ENCODE data around the gene ACSBG1. TPM values are rescaled to one million over a fixed set of nuclear protein-coding genes. Genes with fewer than 3 reads are reported as not detected.

Gene ACSBG1
- total and polyA plus RNA-seq, 2 of the 8 experiments (the other 6 are each of a cell fraction or from before 2014, with no cell fraction given), result 5.4 to 7.1 TPM

GRCh38 chr15:78256044-78256437, 21.7 kb upstream of the ACSBG1 start:
- CTCF ChIA-PET (ENCODE audit: partially characterized antibody), result interaction anchor here (1.8 to 2.9 kb wide), 2 partner anchors 14 to 78 kb away, joined by 6 to 10 read pairs; no protein-coding TSS in a partner anchor
- FAIRE-seq, result no peak
- H3K27me3 ChIP-seq (replicated peaks in 1 of 4; ENCODE audit: control insufficient read depth in 3 of 4, extremely low read depth in 1 of 4, insufficient read depth in 3 of 4, low read length in 3 of 4), result no peaks in the 10 kb centered on the region; a peak in 1 of 7 replicates

More at GRCh38 chr15:78256044-78256437, 21.7 kb upstream of the ACSBG1 start:
- Histone ChIP-seq H4K20me1 (replicated peaks in 1 of 2; ENCODE audit: control insufficient read depth in 1 of 2, insufficient read depth in 2 of 2, low read length in 2 of 2) (no peaks in the 10 kb centered on the region), H2BK12ac (ENCODE audit: low read depth, low read length) (no peak overlapping the region), H4K91ac (replicated peaks; ENCODE audit: insufficient read length, low read length) (no peak overlapping the region), H3K56ac (replicated peaks; ENCODE audit: insufficient read length, low read depth, low read length) (no peak overlapping the region), H2AK5ac (ENCODE audit: low read depth, low read length) (no peak overlapping the region), H3K79me1 (ENCODE audit: low read depth, low read length) (no peaks in the 10 kb centered on the region), H3K23ac (ENCODE audit: insufficient read length) (no peak overlapping the region), H4K8ac (ENCODE audit: extremely low read depth, insufficient read depth, low read length) (no peak overlapping the region), H2BK120ac (replicated peaks; ENCODE audit: low read depth, low read length) (no peak overlapping the region), H3K9me3 (ENCODE audit: insufficient read depth in 2 of 2, low read depth in 1 of 2, low read length in 1 of 2) (no peaks in the 10 kb centered on the region), H2BK20ac (ENCODE audit: low read length) (no peak overlapping the region), H3K4me3 (ENCODE audit: extremely low read depth in 1 of 4, insufficient read depth in 2 of 4, low read depth in 3 of 4, low read length in 4 of 4) (no peak overlapping the region), H3K23me2 (ENCODE audit: low read depth, low read length) (no peaks in the 10 kb centered on the region; the same call in 1 of the 2 replicates), H3K18ac (ENCODE audit: extremely low read depth, low read length) (no peak overlapping the region), H2AFZ (ENCODE audit: low read length) (no peak overlapping the region), H3K4ac (replicated peaks; ENCODE audit: insufficient read length, low read depth, low read length) (no peak overlapping the region), H3K36me3 (ENCODE audit: control insufficient read depth in 2 of 4, insufficient read depth in 4 of 4, low read length in 3 of 4) (no peaks in the 10 kb centered on the region), H2BK5ac (ENCODE audit: low read depth, low read length) (no peak overlapping the region), H3K4me2 (ENCODE audit: insufficient read depth in 1 of 2, low read depth in 2 of 2, low read length in 2 of 2) (no peak overlapping the region), H4K5ac (ENCODE audit: insufficient read length, low read depth, low read length) (no peak overlapping the region), H3K14ac (ENCODE audit: insufficient read length) (no peak overlapping the region), H3K79me2 (ENCODE audit: control insufficient read depth in 1 of 2, insufficient read depth in 2 of 2, low read length in 2 of 2) (no peaks in the 10 kb centered on the region), H3K9ac (replicated peaks in 1 of 4; ENCODE audit: extremely low read depth in 1 of 4, low read depth in 3 of 4, low read length in 3 of 4) (no peak overlapping the region), H3K27ac (ENCODE audit: low read depth, low read length) (no peak overlapping the region), H2BK15ac (ENCODE audit: low read length) (no peak overlapping the region), H3K4me1 (replicated peaks in 1 of 4; ENCODE audit: control insufficient read depth in 3 of 4, insufficient read depth in 4 of 4, low read length in 3 of 4) (no peaks in the 10 kb centered on the region)
- POLR2A ChIA-PET (ENCODE audit: partially characterized antibody), result no interaction called here
- DNase-seq (ENCODE audit: low read depth in 1 of 2, low spot score in 2 of 2), result no peak
- WGBS, 2 experiments (ENCODE audit: extremely low coverage in 1 of 2, insufficient coverage in 1 of 2, insufficient read length in 1 of 2, insufficient replicate concordance in 2 of 2, low coverage in 1 of 2, low lambda C conversion rate in 2 of 2, missing lambda C conversion rate in 1 of 2), result 82% methylated on average over 3 of the region's 3 CpGs; no CpG with 5 or more reads in 1 of the 2 experiments
- no peak for TF ChIP-seq SRF (IDR thresholded peaks at IDR 0.05; ENCODE audit: low read depth, low read length)
- no peak for TF ChIP-seq BRCA1 (IDR thresholded peaks at IDR 0.05; ENCODE audit: low read depth, low read length)
- TF ChIP-seq PHF8 (conservative IDR thresholded peaks at IDR 0.05; ENCODE audit: low read depth, low read length), result no peak
- no peak for TF ChIP-seq KDM1A (IDR thresholded peaks at IDR 0.05; ENCODE audit: borderline replicate concordance, low read length)
- no peak for TF ChIP-seq ZNF274 (IDR thresholded peaks at IDR 0.05; ENCODE audit: borderline replicate concordance, extremely low read depth, low read length)
- TF ChIP-seq RAD21 (IDR thresholded peaks at IDR 0.05 in 1 of 2, conservative IDR thresholded peaks at IDR 0.05 in 1 of 2; ENCODE audit: low read depth in 2 of 2, low read length in 2 of 2), result no peak
- TF ChIP-seq MAX (IDR thresholded peaks at IDR 0.05), result no peak
- no peak for TF ChIP-seq NANOG (IDR thresholded peaks at IDR 0.05; ENCODE audit: insufficient read depth, low read depth, low read length, poor library complexity, severe bottlenecking)
- TF ChIP-seq ATF3 (IDR thresholded peaks at IDR 0.05; ENCODE audit: insufficient read depth, low read depth, low read length), result no peak
- TF ChIP-seq BACH1 (IDR thresholded peaks at IDR 0.05; ENCODE audit: low read length), result no peak

Measured in H1 (cell line).